HL-60/S4 treated with phorbol 12-myristate 13-acetate at 8.2 ng/mL for 4 days and 3 days (cell line): ENCODE data around the gene TLR7.

Experiments used
- in situ Hi-C: fragments of 300-500 bp; cut with MboI; formaldehyde crosslinking; loops from 2 replicates; pipeline ENCODE4 v1.15.0; 2022; ENCODE audit warnings: low sequenced_read_pairs

Gene TLR7

GRCh38 chrX:12922599-12922919 lies 55.7 kb downstream of the TLR7 start:
- in situ Hi-C loops, result no loop called here

- in situ Hi-C loops, result no loop called here
Measured at GRCh38 chrX:12929701-12930100, 62.8 kb downstream of the TLR7 start.

- in situ Hi-C loops, result no loop called here
Measured at GRCh38 chrX:12930150-12930549, 63.3 kb downstream of the TLR7 start.

GRCh38 chrX:12932244-12932643 lies 65.4 kb downstream of the TLR7 start:
- in situ Hi-C loops, result no loop called here

GRCh38 chrX:12934850-12935249 lies 68.0 kb downstream of the TLR7 start:
- in situ Hi-C loops, result no loop called here

- in situ Hi-C loops, result no loop called here
Measured at GRCh38 chrX:12936947-12937346, 70.1 kb downstream of the TLR7 start.
